Superior temporal gyrus (tissue), 1 donor: Measurements from ENCODE around the gene MMEL1.
A peak's percentile ranks its signal among the peaks of the same experiment; 100 is the strongest.

Experiments used
- DNase-seq: peaks from one replicate; pipeline ENCODE4 v3.0.0-alpha.2; 2016; ENCODE audit errors: extremely low spot score

MMEL1 gene

GRCh38 chr1:2544093-2544874 lies 88.5 kb downstream of the MMEL1 start:
- no peak for DNase-seq

GRCh38 chr1:2543543-2544092 lies 89.2 kb downstream of the MMEL1 start:
- peak; percentile 68 for DNase-seq

GRCh38 chr1:2542246-2542915 lies 90.4 kb downstream of the MMEL1 start:
- no peak for DNase-seq

- no peak for DNase-seq
These were observed 91.1 kb downstream of the MMEL1 start for GRCh38 chr1:2541619-2542245.

GRCh38 chr1:2540816-2541492 lies 91.9 kb downstream of the MMEL1 start:
- DNase-seq, result no peak
